B cell (primary cell): ENCODE data around the gene COX6A2. TPM values are rescaled to one million over a fixed set of nuclear protein-coding genes. Genes with fewer than 3 reads are reported as not detected.

Experiments used
- ATAC-seq: fragments of 200-7000 bp; cut with Tn5 transposase; one replicate; pipeline ENCODE4 v1.10.0; 2021; ENCODE audit warnings: low read depth, mild to moderate bottlenecking, moderate number of reproducible peaks, moderate library complexity
- CTCF ChIA-PET: fragments of 350-600 bp; sonication (Branson Sonifier 250); formaldehyde crosslinking; loops from one replicate; lab custom pipeline; 2021; ENCODE audit warnings: antibody characterized with exemption, inconsistent platforms; lab: Charles Lee
- POLR2A ChIA-PET: fragments of 350-600 bp; sonication (Branson Sonifier 250); formaldehyde crosslinking; loops from one replicate; lab custom pipeline; 2021; ENCODE audit warnings: antibody characterized with exemption; lab: Charles Lee
- DNase-seq: peaks from one replicate; pipeline ENCODE4 v3.0.0; 2013
- H2AFZ ChIP-seq: 2 replicates; pipeline ENCODE4 v1.6.1; 2012; ENCODE audit warnings: mild to moderate bottlenecking, low read depth, low read length; ENCODE audit not compliant: insufficient read depth, poor library complexity, severe bottlenecking
- H3K27ac ChIP-seq, 2 donors: 1 replicate in 1 of 2; 2 replicates in 1 of 2; pipeline ENCODE4 v1.5.1; 2012 to 2013; ENCODE audit warnings: low read length in 2 of 2, mild to moderate bottlenecking in 2 of 2, moderate library complexity in 1 of 2
- H3K27me3 ChIP-seq, 4 experiments: fragments of 200-600 bp in 1 of 4; sonication (generic) in 1 of 4; replicated peaks in 1 of 4; 1 replicate in 2 of 4; 2 replicates in 2 of 4; pipeline versions ENCODE4 v1.6.1 to v1.7.0; 2013 to 2016; ENCODE audit warnings: low read length in 3 of 4, mild to moderate bottlenecking in 2 of 4, mixed read lengths in 1 of 4, moderate library complexity in 1 of 4; ENCODE audit not compliant: insufficient read depth in 4 of 4, control insufficient read depth in 3 of 4; ENCODE audit errors: control extremely low read depth in 1 of 4
- H3K36me3 ChIP-seq, 2 experiments: replicated peaks in 1 of 2; 1 replicate in 1 of 2; 2 replicates in 1 of 2; pipeline versions ENCODE4 v1.6.1 to v1.7.1; 2013; ENCODE audit warnings: low read length in 1 of 2; ENCODE audit not compliant: insufficient read depth in 2 of 2, control insufficient read depth in 1 of 2; ENCODE audit errors: control extremely low read depth in 1 of 2, extremely low read depth in 1 of 2
- H3K4me1 ChIP-seq, 2 donors: fragments of 200-600 bp in 1 of 2; sonication (generic) in 1 of 2; 1 replicate in 1 of 2; 2 replicates in 1 of 2; pipeline versions ENCODE4 v1.5.1 to v1.6.1; 2013 to 2017; ENCODE audit warnings: low read length in 2 of 2; ENCODE audit not compliant: control insufficient read depth in 2 of 2, insufficient read depth in 2 of 2
- H3K4me2 ChIP-seq: replicated peaks from 2 replicates; pipeline ENCODE3; 2012; ENCODE audit warnings: mild to moderate bottlenecking, low read depth, low read length; ENCODE audit not compliant: poor library complexity, severe bottlenecking
- H3K4me3 ChIP-seq, 5 experiments: fragments of 200-600 bp in 1 of 5; sonication (generic) in 1 of 5; 1 replicate in 3 of 5; 2 replicates in 2 of 5; pipeline versions ENCODE4 v1.5.1 to v1.7.0; 2011 to 2016; ENCODE audit warnings: low read length in 4 of 5, mild to moderate bottlenecking in 4 of 5, low read depth in 2 of 5, control low read depth in 1 of 5, moderate library complexity in 1 of 5; ENCODE audit not compliant: insufficient read depth in 1 of 5; ENCODE audit errors: control extremely low read depth in 1 of 5, extremely low read depth in 1 of 5
- H3K79me2 ChIP-seq: fragments of 200-600 bp; sonication (generic); one replicate; pipeline ENCODE4 v1.6.0; 2016; ENCODE audit warnings: low read length; ENCODE audit not compliant: control insufficient read depth, insufficient read depth
- H3K9ac ChIP-seq: fragments of 200-600 bp; sonication (generic); 2 replicates; pipeline ENCODE4 v1.6.1; 2017; ENCODE audit warnings: mild to moderate bottlenecking, low read length, moderate library complexity
- H3K9me3 ChIP-seq, 3 donors: one replicate each; pipeline versions ENCODE4 v1.6.1 to v1.7.1; 2013; ENCODE audit warnings: low read length in 2 of 3; ENCODE audit not compliant: control insufficient read depth in 2 of 3, insufficient read depth in 1 of 3; ENCODE audit errors: control extremely low read depth in 1 of 3
- H4K20me1 ChIP-seq: 2 replicates; pipeline ENCODE4 v1.6.0; 2012; ENCODE audit warnings: mild to moderate bottlenecking, low read length; ENCODE audit not compliant: insufficient read depth, control insufficient read depth, poor library complexity, severe bottlenecking
- H3K27ac Mint-ChIP-seq: one replicate; pipeline ENCODE4 v1.8.0; 2021; ENCODE audit warnings: mixed read lengths
- H3K27me3 Mint-ChIP-seq: one replicate; pipeline ENCODE4 v1.8.0; 2021; ENCODE audit warnings: mixed read lengths
- H3K4me1 Mint-ChIP-seq: one replicate; pipeline ENCODE4 v1.8.0; 2021; ENCODE audit warnings: mixed read lengths
- H3K4me3 Mint-ChIP-seq: one replicate; pipeline ENCODE4 v1.8.0; 2021; ENCODE audit warnings: mixed read lengths
- H3K9me3 Mint-ChIP-seq: one replicate; pipeline ENCODE4 v1.8.0; 2022; ENCODE audit warnings: mixed read lengths; ENCODE audit not compliant: insufficient read depth
- CTCF ChIP-seq: fragments of 200-600 bp; IDR thresholded peaks from one replicate; pipeline ENCODE4 v1.8.0; 2022; ENCODE audit warnings: antibody characterized with exemption, mild to moderate bottlenecking
- EZH2 ChIP-seq: IDR thresholded peaks from 2 replicates; pipeline ENCODE4 v1.6.1; 2012; ENCODE audit warnings: borderline replicate concordance, low read depth, mild to moderate bottlenecking, moderate library complexity, low read length; ENCODE audit not compliant: insufficient read depth, poor library complexity, severe bottlenecking
- WGBS: methylation state at CpG from one replicate; pipeline ENCODE4 v1.1.5; 2013; ENCODE audit warnings: missing lambda C conversion rate; ENCODE audit not compliant: insufficient coverage; 5-methylcytosine and 5-hydroxymethylcytosine counted together
- intact Hi-C: fragments of 100-400 bp; cut with micrococcal nuclease; formaldehyde crosslinking; loops from one replicate; pipeline ENCODE4 v1.10.0; 2022
- polyA plus RNA-seq: library from polyadenylated mRNA; depleted of rRNA; stranded (reverse); fragments of >200 nt; gene quantifications from 2 replicates; pipeline ENCODE4 v1.2.3, GENCODE V29; 2012
- total RNA-seq, 2 donors: library from RNA; stranded (reverse); fragments of 120-200 nt in 1 of 2; gene quantifications; 1 replicate in 1 of 2; 2 replicates in 1 of 2; pipeline versions ENCODE4 v1.2.3 to v1.2.4, GENCODE V29; 2013 to 2022

COX6A2 gene
- total and polyA plus RNA-seq, 2 donors (not counting 1 experiment from before 2014, with no cell fraction given) = not detected

- ChIA-PET POLR2A (no interaction called here), CTCF (no interaction called here)
- H3K4me2 ChIP-seq = no peak overlapping the region
- 98% methylated on average over 33 of the region's 35 CpGs for WGBS
- no peak overlapping the region for H3K9ac ChIP-seq
- H3K4me1 Mint-ChIP-seq = peaks cover 39% of the 10 kb centered on the region
- H2AFZ ChIP-seq = no peak overlapping the region
- no peak overlapping the region for H3K4me3 ChIP-seq
- H3K36me3 ChIP-seq = peaks cover 0 to 20% of the 10 kb centered on the region in 2 experiments
- H3K27me3 ChIP-seq = no peaks in the 10 kb centered on the region
- no peak overlapping the region for H3K4me3 Mint-ChIP-seq
- intact Hi-C loops = no loop called here
- H3K9me3 ChIP-seq = no peaks in the 10 kb centered on the region
- peaks cover 16% of the 10 kb centered on the region for H3K79me2 ChIP-seq
- H3K9me3 Mint-ChIP-seq = no peaks in the 10 kb centered on the region
- ATAC-seq = no peak
- H3K27ac Mint-ChIP-seq = no peak overlapping the region
- TF ChIP-seq CTCF (no peak), EZH2 (no peak)
- no peaks in the 10 kb centered on the region for H3K27me3 Mint-ChIP-seq
- no peak overlapping the region for H3K27ac ChIP-seq
- no peak for DNase-seq
- H3K4me1 ChIP-seq = peaks cover 21 to 33% of the 10 kb centered on the region in 2 donors
- H4K20me1 ChIP-seq = peaks cover 9% of the 10 kb centered on the region
These were observed 34.0 kb upstream of the COX6A2 start for GRCh38 chr16:31461921-31462804.
